K562 (cell line): ENCODE measurements around the gene IL20RB. TPM values are rescaled to one million over a fixed set of nuclear protein-coding genes. Genes with fewer than 3 reads are reported as not detected.

Source experiments
- ATAC-seq: fragments of 200-7000 bp; cut with Tn5 transposase; 3 replicates; pipeline ENCODE4 v1.9.1; 2020; ENCODE audit warnings: moderate library complexity
- BruUV-seq: library from RNA; stranded (reverse); fragments of 400-500 nt; replicated peaks from 2 replicates; lab custom pipeline; 2021; lab: Mats Ljungman, UMichigan
- CTCF ChIA-PET: fragments of 300-600 bp; formaldehyde crosslinking; extraction: SDS; loops from one replicate; lab custom pipeline; 2021; ENCODE audit warnings: low intra/inter-chr PET ratio; lab: Yijun Ruan, JAX
- POLR2A ChIA-PET: fragments of 300-600, 350-650 bp; sonication (Branson Sonifier 250); formaldehyde crosslinking; extraction: SDS; loops from one replicate; lab custom pipeline; 2021; ENCODE audit warnings: antibody characterized with exemption, inconsistent platforms; lab: Yijun Ruan, JAX
- DNase-seq, 4 experiments: peaks; one replicate each; pipeline versions ENCODE4 v3.0.0 to v3.0.0-alpha.2; 2011 to 2018; ENCODE audit warnings: low spot score in 3 of 4, mixed read lengths in 3 of 4; ENCODE audit errors: extremely low read depth in 1 of 4
- FAIRE-seq: peaks from 2 replicates; lab custom pipeline; 2011; peaks lifted over from hg19 to GRCh38; lab: Jason Lieb, UNC
- H2AFZ ChIP-seq: 2 replicates; pipeline ENCODE4 v1.6.0; 2011; ENCODE audit warnings: low read depth, low read length, control low read depth, inconsistent platforms
- H3K27ac ChIP-seq: fragments of 200-600 bp; 3 replicates; pipeline ENCODE4 v1.8.0; 2011; ENCODE audit warnings: low read depth, mild to moderate bottlenecking, control low read depth, inconsistent platforms, low read length, moderate library complexity, mixed read lengths; ENCODE audit errors: extremely low read depth
- H3K27me3 ChIP-seq, 2 experiments: fragments of 300-600 bp in 1 of 2; 2 replicates in 1 of 2; 3 replicates in 1 of 2; pipeline versions ENCODE4 v1.6.0 to v1.8.0; 2011; ENCODE audit warnings: inconsistent platforms in 2 of 2, low read length in 2 of 2, mild to moderate bottlenecking in 1 of 2, mixed read lengths in 1 of 2, moderate library complexity in 1 of 2; ENCODE audit not compliant: control insufficient read depth in 2 of 2, insufficient read depth in 2 of 2
- H3K36me3 ChIP-seq: fragments of 300-600 bp; 3 replicates; pipeline ENCODE4 v1.8.0; 2011; ENCODE audit warnings: mild to moderate bottlenecking, low read length, inconsistent platforms; ENCODE audit not compliant: control insufficient read depth, insufficient read depth
- H3K4me1 ChIP-seq, 2 experiments: fragments of 200-600 bp in 1 of 2; replicated peaks in 1 of 2; 2 replicates in 1 of 2; 3 replicates in 1 of 2; pipeline versions ENCODE4 v1.5.1 to v1.8.0; 2011; ENCODE audit warnings: inconsistent platforms in 2 of 2, low read length in 2 of 2, mild to moderate bottlenecking in 1 of 2, mixed read lengths in 1 of 2, moderate library complexity in 1 of 2; ENCODE audit not compliant: control insufficient read depth in 2 of 2, insufficient read depth in 2 of 2
- H3K4me2 ChIP-seq: 2 replicates; pipeline ENCODE4 v1.6.1; 2011; ENCODE audit warnings: low read length, control low read depth, inconsistent platforms, mixed read lengths; ENCODE audit not compliant: insufficient read depth
- H3K4me3 ChIP-seq: fragments of 200-600 bp; sonication (generic), shearing (Covaris generic); 2 replicates; pipeline ENCODE4 v1.5.1; 2016; ENCODE audit warnings: control low read depth, inconsistent platforms
- H3K79me2 ChIP-seq: fragments of 200-600 bp; 3 replicates; pipeline ENCODE4 v1.8.0; 2011; ENCODE audit warnings: low read length, inconsistent platforms; ENCODE audit not compliant: control insufficient read depth, insufficient read depth
- H3K9ac ChIP-seq, 2 experiments: 2 replicates each; pipeline versions ENCODE4 v1.6.0 to v1.6.1; 2011; ENCODE audit warnings: low read depth in 2 of 2, low read length in 2 of 2, control low read depth in 1 of 2, inconsistent platforms in 1 of 2, mild to moderate bottlenecking in 1 of 2, mixed read lengths in 1 of 2; ENCODE audit not compliant: insufficient read depth in 1 of 2
- H3K9me1 ChIP-seq: one replicate; pipeline ENCODE4 v1.6.0; 2011; ENCODE audit warnings: inconsistent platforms, mild to moderate bottlenecking, low read length, moderate library complexity; ENCODE audit not compliant: control insufficient read depth, insufficient read depth
- H3K9me3 ChIP-seq: replicated peaks from 2 replicates; pipeline ENCODE4 v1.5.1; 2011; ENCODE audit warnings: low read depth, low read length, inconsistent platforms; ENCODE audit not compliant: control insufficient read depth, insufficient read depth
- H4K20me1 ChIP-seq: replicated peaks from 2 replicates; pipeline ENCODE4 v1.6.1; 2011; ENCODE audit warnings: low read length, inconsistent platforms, mixed read lengths; ENCODE audit not compliant: control insufficient read depth, insufficient read depth
- C11orf30 ChIP-seq: fragments of 450-650 bp; IDR thresholded peaks from 2 replicates; pipeline ENCODE4 v1.6.1; 2016; ENCODE audit warnings: low read depth, mild to moderate bottlenecking
- FOSL1 ChIP-seq: fragments of 200-800 bp; sonication (Bioruptor generic); conservative IDR thresholded peaks from 2 replicates; pipeline ENCODE4 v1.6.1; 2016; ENCODE audit warnings: missing genetic modification characterization, missing compliant biosample characterization
- ILF3 ChIP-seq: fragments of 450-650 bp; IDR thresholded peaks from 2 replicates; pipeline ENCODE4 v1.6.1; 2018; ENCODE audit warnings: antibody characterized with exemption, mild to moderate bottlenecking, moderate library complexity, borderline replicate concordance
- ZNF316 ChIP-seq: fragments of 450-650 bp; IDR thresholded peaks from 2 replicates; pipeline ENCODE4 v1.6.1; 2016
- WGBS: fragments of 100-300 bp; shearing (Covaris generic); methylation state at CpG from one replicate; pipeline ENCODE4 v1.1.6; 2016; ENCODE audit warnings: low coverage, mixed read lengths; ENCODE audit not compliant: insufficient coverage; ENCODE audit errors: missing lambda C conversion rate; 5-methylcytosine and 5-hydroxymethylcytosine counted together
- in situ Hi-C: fragments of 300-500 bp; cut with MboI; formaldehyde crosslinking; loops from 4 replicates; pipeline ENCODE4 v1.15.0; 2018; ENCODE audit warnings: inconsistent platforms, mixed read lengths
- intact Hi-C: fragments of 100-400 bp; cut with micrococcal nuclease; formaldehyde crosslinking; loops from 2 replicates; pipeline ENCODE4 v1.14.2; 2022
- polyA plus RNA-seq, 8 experiments: library from polyadenylated mRNA; depleted of rRNA in 4 of 8; stranded (reverse) in 5 of 8; unstranded in 3 of 8; fragments of >200 nt; fragmentation: Nextera tagmentation in 2 of 8; fragmentation: Illumina TruSeq in 1 of 8; extraction: Ambion mirVana in 2 of 8; extraction: Trizol in 1 of 8; gene quantifications; 2 replicates each; pipeline versions ENCODE4 v1.2.1 to v1.2.3, GENCODE V29; 2011 to 2014; ENCODE audit warnings: inconsistent platforms in 1 of 8, missing spikeins in 1 of 8
- total RNA-seq, 7 experiments: library from RNA; depleted of rRNA in 6 of 7; stranded (reverse); fragments of >200 nt in 6 of 7; fragmentation: Illumina TruSeq in 2 of 7; extraction: Trizol in 2 of 7; gene quantifications; 2 replicates each; pipeline versions ENCODE4 v1.2.1 to v1.2.3, GENCODE V29; 2011 to 2021; ENCODE audit warnings: low replicate concordance in 1 of 7
- TF ChIP-seq, protein P1 (sequence below): IDR thresholded peaks from 2 replicates; pipeline ENCODE4 v1.6.1; 2011; ENCODE audit not compliant: insufficient read length; ENCODE audit errors: extremely low read depth
- TF ChIP-seq, protein P2 (sequence below): fragments of 250-450 bp; sonication (Bioruptor Pico); IDR thresholded peaks from 2 replicates; pipeline ENCODE4 v1.5.0; 2022; ENCODE audit warnings: mild to moderate bottlenecking

IL20RB gene
- total and polyA plus RNA-seq, 9 of the 15 experiments (the other 6 are each of a cell fraction or from before 2014, with no cell fraction given): 0.77 to 9.9 (median 6.1) TPM

DNA sequence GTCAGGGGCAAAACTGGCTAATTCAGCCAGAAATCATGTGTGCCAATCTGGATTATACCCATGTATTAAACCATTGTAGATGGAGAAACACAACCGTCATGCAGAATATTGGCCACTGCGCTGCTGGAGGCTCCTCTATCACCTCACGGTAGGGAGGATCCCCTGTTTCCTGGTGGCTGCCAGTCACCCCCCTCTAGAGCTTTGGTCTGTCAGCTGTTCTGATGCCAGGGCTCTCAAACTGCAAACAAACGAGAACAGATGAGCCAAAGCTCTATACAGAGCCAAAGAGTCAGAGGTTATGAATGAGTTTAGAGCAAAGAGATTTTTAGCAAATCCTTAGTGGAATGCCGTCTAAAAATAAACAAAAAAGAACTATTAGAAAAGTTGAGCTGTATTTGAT, 62.5 kb downstream of the IL20RB start (continued):
- TF ChIP-seq, protein P1, sequence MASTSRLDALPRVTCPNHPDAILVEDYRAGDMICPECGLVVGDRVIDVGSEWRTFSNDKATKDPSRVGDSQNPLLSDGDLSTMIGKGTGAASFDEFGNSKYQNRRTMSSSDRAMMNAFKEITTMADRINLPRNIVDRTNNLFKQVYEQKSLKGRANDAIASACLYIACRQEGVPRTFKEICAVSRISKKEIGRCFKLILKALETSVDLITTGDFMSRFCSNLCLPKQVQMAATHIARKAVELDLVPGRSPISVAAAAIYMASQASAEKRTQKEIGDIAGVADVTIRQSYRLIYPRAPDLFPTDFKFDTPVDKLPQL: no peak
- TF ChIP-seq FOSL1 (tag): no peak
- no peak for TF ChIP-seq ILF3
- TF ChIP-seq C11orf30: no peak

DNA sequence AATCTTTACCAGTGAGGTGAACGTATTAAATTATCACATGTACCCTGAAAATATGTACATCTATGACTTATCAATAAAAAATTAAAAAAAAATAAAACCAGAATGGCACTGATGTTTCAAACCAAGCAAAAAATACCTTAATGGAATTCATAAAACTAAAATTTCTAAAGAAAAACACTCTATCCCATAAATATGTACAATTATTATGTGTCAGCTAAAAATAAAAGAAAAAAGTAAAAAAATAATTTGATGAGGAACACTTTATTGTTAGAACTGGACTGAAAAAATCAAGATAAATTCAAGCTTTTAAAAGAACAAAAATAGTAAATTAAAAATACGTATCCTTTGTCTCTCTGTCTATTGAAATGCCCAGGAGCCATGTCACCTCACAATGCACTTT, 63.1 kb downstream of the IL20RB start:
- intact Hi-C loops: no loop called here
- no peak overlapping the region for H3K27ac ChIP-seq
- no peaks in the 10 kb centered on the region for H4K20me1 ChIP-seq
- WGBS: 28% methylated on average over 2 of the region's 2 CpGs
- ChIA-PET CTCF (no interaction called here), POLR2A (interaction anchor here (0.6 kb wide), 1 partner anchor 268 kb away, joined by 4 read pairs; the partner anchor contains the start of gene STAG1)
- H3K4me3 ChIP-seq: no peak overlapping the region
- FAIRE-seq: no peak
- no peak overlapping the region for H2AFZ ChIP-seq
- ATAC-seq: no peak
- H3K36me3 ChIP-seq: no peaks in the 10 kb centered on the region
- no peaks in the 10 kb centered on the region for H3K79me2 ChIP-seq
- peaks cover 0 to 12% of the 10 kb centered on the region in 2 experiments; a peak in 2 of 5 replicates for H3K27me3 ChIP-seq
- H3K9me3 ChIP-seq: no peaks in the 10 kb centered on the region
- no peaks in the 10 kb centered on the region for H3K9me1 ChIP-seq
- no peaks in the 10 kb centered on the region for H3K4me1 ChIP-seq
- H3K9ac ChIP-seq: no peak overlapping the region
- BruUV-seq: no TSS peak
- peak; percentile 57; the same call in 1 of the 2 replicates for TF ChIP-seq C11orf30
- TF ChIP-seq, protein P2, sequence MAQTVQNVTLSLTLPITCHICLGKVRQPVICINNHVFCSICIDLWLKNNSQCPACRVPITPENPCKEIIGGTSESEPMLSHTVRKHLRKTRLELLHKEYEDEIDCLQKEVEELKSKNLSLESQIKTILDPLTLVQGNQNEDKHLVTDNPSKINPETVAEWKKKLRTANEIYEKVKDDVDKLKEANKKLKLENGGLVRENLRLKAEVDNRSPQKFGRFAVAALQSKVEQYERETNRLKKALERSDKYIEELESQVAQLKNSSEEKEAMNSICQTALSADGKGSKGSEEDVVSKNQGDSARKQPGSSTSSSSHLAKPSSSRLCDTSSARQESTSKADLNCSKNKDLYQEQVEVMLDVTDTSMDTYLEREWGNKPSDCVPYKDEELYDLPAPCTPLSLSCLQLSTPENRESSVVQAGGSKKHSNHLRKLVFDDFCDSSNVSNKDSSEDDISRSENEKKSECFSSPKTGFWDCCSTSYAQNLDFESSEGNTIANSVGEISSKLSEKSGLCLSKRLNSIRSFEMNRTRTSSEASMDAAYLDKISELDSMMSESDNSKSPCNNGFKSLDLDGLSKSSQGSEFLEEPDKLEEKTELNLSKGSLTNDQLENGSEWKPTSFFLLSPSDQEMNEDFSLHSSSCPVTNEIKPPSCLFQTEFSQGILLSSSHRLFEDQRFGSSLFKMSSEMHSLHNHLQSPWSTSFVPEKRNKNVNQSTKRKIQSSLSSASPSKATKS (CRISPR knock-in tag): no peak
- TF ChIP-seq ZNF316: peak; percentile 84
- no peak for DNase-seq
- in situ Hi-C loops: loop anchor here (10.0 to 25.0 kb wide), 3 partner anchors 484 to 1886 kb away; no protein-coding TSS in a partner anchor
- H3K4me2 ChIP-seq: no peak overlapping the region
